GM12801 (cell line): ENCODE data around the gene DNAAF1.

Experiments
- CTCF ChIP-seq: IDR thresholded peaks from one replicate; pipeline ENCODE4 v1.5.1; 2011; ENCODE audit warnings: control low read depth; ENCODE audit not compliant: insufficient read length; ENCODE audit errors: extremely low read depth

DNAAF1 gene

GRCh38 chr16:84169765-84170310, 24.7 kb downstream of the DNAAF1 start:
- no peak for TF ChIP-seq CTCF

DNA sequence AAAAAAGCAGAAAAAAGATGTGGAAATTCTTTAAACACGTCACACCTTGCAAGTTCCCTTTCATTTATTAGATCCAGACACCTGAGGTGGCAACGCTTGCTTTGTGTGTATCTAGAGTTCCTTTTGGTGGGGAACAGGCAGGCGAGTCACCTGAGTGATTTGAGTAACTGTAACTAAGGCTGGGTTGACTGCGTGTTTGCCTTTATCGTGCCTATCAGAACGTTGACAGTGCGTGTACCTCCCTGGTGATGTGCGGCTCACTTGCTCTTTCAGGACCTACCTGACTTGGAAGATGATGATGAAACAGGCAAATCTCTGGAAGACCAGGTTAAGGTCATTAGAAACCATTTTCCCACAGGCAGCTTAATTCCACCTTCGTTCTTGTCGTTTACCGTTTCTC, 29.3 kb downstream of the DNAAF1 start:
- TF ChIP-seq CTCF, result no peak

GRCh38 chr16:84175350-84176081, 30.4 kb downstream of the DNAAF1 start:
- TF ChIP-seq CTCF, result peak; percentile 39

GRCh38 chr16:84176192-84177053, 31.3 kb downstream of the DNAAF1 start:
- no peak for TF ChIP-seq CTCF

DNA sequence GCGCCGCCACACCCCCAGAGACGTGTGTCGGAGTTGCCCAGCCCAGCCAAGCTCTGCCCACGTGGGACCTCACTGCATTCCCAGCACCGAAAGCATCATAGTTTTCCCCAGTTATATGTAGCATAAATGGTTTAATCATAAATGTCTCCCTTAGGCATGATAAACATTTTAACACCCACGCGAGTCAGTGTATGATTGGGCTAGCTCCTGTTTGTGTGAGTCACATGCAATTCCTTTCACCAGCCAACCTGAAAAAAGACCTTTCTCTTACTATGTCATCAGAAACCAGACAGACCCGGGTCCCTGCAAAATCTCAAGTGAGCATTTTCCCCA, 32.6 kb downstream of the DNAAF1 start:
- TF ChIP-seq CTCF, result no peak

GRCh38 chr16:84178146-84178765, 33.1 kb downstream of the DNAAF1 start:
- TF ChIP-seq CTCF, result no peak
